ENCODE data around the gene BDKRB2. TPM values are rescaled to one million over a fixed set of nuclear protein-coding genes. Genes with fewer than 3 reads are reported as not detected.

The BDKRB2 gene
- total and polyA plus RNA-seq, 2 of the 13 experiments (the other 11 are each of a cell fraction or from before 2014, with no cell fraction given), result 0.03 TPM; not detected in 1

- no peak for TF ChIP-seq E2F2 (CRISPR knock-in tag; IDR thresholded peaks at IDR 0.05; ENCODE audit: borderline replicate concordance)
- TF ChIP-seq HES4 (CRISPR knock-in tag; IDR thresholded peaks at IDR 0.05; ENCODE audit: borderline replicate concordance), result no peak
- no peak for TF ChIP-seq MEIS1 (CRISPR knock-in tag; IDR thresholded peaks at IDR 0.05; ENCODE audit: borderline replicate concordance)
- TF ChIP-seq TAF15 (IDR thresholded peaks at IDR 0.05; ENCODE audit: low read depth, low read length, poor library complexity, severe bottlenecking), result no peak
- TF ChIP-seq PLRG1 (conservative IDR thresholded peaks at IDR 0.05), result no peak
Measured at GRCh38 chr14:96231056-96231455, 26.4 kb downstream of the BDKRB2 start (continued).

GRCh38 chr14:96231526-96232130 is 27.0 kb downstream of the BDKRB2 start:
- BruUV-seq (replicated peaks), result no TSS peak
- no peak overlapping the region for H3K27ac ChIP-seq (ENCODE audit: extremely low read length, insufficient read depth, low read length)

More at GRCh38 chr14:96231526-96232130, 27.0 kb downstream of the BDKRB2 start:
- intact Hi-C loops (cut with micrococcal nuclease; ENCODE audit: unreplicated experiment) (no loop called here), in situ Hi-C loops (cut with HindIII; ENCODE audit: extremely low pct_ligation_motif_present, low pct_unique_long_range_greater_than_20kb) (no loop called here)
- peaks cover 0 to 14% of the 10 kb centered on the region in 2 experiments; a peak in 2 of 5 replicates for H3K27me3 ChIP-seq (ENCODE audit: control insufficient read depth in 1 of 2, insufficient read depth in 2 of 2, low read length in 2 of 2)
- no peaks in the 10 kb centered on the region for H3K9me3 ChIP-seq (ENCODE audit: low read length)
- no peak overlapping the region for H2AFZ ChIP-seq (ENCODE audit: low read length)
- WGBS (ENCODE audit: low lambda C conversion rate), result 5% methylated on average over 11 of the region's 12 CpGs
- no peak for TF ChIP-seq ZNF7 (CRISPR knock-in tag; IDR thresholded peaks at IDR 0.05)
- peak; percentile 60 for TF ChIP-seq MNT (IDR thresholded peaks at IDR 0.05)
- no peak for DNase-seq (ENCODE audit: low spot score)
- H3K4me2 ChIP-seq (ENCODE audit: low read depth, low read length), result no peak overlapping the region
- CTCF ChIA-PET (ENCODE audit: low intra/inter-chr PET ratio, low total read pairs), result no interaction called here
- H3K4me1 ChIP-seq (ENCODE audit: insufficient read depth, low read length), result no peaks in the 10 kb centered on the region
- no peaks in the 10 kb centered on the region for H3K79me2 ChIP-seq (ENCODE audit: insufficient read depth, low read length)
- H3K9ac ChIP-seq (ENCODE audit: insufficient read depth, low read depth, low read length), result no peak overlapping the region
- no peaks in the 10 kb centered on the region for H4K20me1 ChIP-seq (ENCODE audit: insufficient read depth, low read length)
- FAIRE-seq, result no peak
- H3K4me3 ChIP-seq (replicated peaks in 1 of 3; ENCODE audit: insufficient read depth in 1 of 3, low read depth in 2 of 3, low read length in 3 of 3), result no peak overlapping the region
- H3K36me3 ChIP-seq (replicated peaks in 1 of 2; ENCODE audit: control insufficient read depth in 1 of 2, insufficient read depth in 2 of 2, low read length in 2 of 2), result no peaks in the 10 kb centered on the region
- POLR2A ChIA-PET, result no interaction called here
- ATAC-seq, result no peak
